ENCODE results near the gene PDE4D.

- TF ChIP-seq MXI1 (IDR thresholded peaks at IDR 0.05; ENCODE audit: borderline replicate concordance, low read depth, low read length) = no peak
- no peak for TF ChIP-seq CTCF (conservative IDR thresholded peaks at IDR 0.05; ENCODE audit: low read depth, low read length)
- TF ChIP-seq RFX5 (IDR thresholded peaks at IDR 0.05; ENCODE audit: low read depth, low read length) = no peak
- TF ChIP-seq, protein P1, sequence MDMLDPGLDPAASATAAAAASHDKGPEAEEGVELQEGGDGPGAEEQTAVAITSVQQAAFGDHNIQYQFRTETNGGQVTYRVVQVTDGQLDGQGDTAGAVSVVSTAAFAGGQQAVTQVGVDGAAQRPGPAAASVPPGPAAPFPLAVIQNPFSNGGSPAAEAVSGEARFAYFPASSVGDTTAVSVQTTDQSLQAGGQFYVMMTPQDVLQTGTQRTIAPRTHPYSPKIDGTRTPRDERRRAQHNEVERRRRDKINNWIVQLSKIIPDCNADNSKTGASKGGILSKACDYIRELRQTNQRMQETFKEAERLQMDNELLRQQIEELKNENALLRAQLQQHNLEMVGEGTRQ (IDR thresholded peaks at IDR 0.05; ENCODE audit: low read depth, low read length) = no peak
- TF ChIP-seq CEBPB (IDR thresholded peaks at IDR 0.05; ENCODE audit: low read depth, low read length) = no peak
- no peak for TF ChIP-seq POLR2A (IDR thresholded peaks at IDR 0.05; ENCODE audit: low read depth, low read length)
- no peak for TF ChIP-seq RAD21 (IDR thresholded peaks at IDR 0.05; ENCODE audit: low read length)
- no peak for TF ChIP-seq MAZ (IDR thresholded peaks at IDR 0.05; ENCODE audit: borderline replicate concordance, low read depth, low read length)
- no peak for TF ChIP-seq BHLHE40 (IDR thresholded peaks at IDR 0.05; ENCODE audit: low read depth, low read length)
- TF ChIP-seq MAFK (IDR thresholded peaks at IDR 0.05; ENCODE audit: low read depth, low read length) = no peak
- TF ChIP-seq RCOR1 (IDR thresholded peaks at IDR 0.05; ENCODE audit: insufficient replicate concordance, low read length) = no peak
Observed at GRCh38 chr5:59446356-59446755, 447.2 kb downstream of the PDE4D start.

Data from IMR-90 (cell line).